Smooth muscle cell (in vitro differentiated cells): ENCODE measurements around the gene ABHD17B. TPM values are rescaled to one million over a fixed set of nuclear protein-coding genes. Genes with fewer than 3 reads are reported as not detected.
"Not testable (repeated sequence)": the region's sequence is repeated elsewhere in the genome, so short reads cannot be mapped to it uniquely, and the experiment has no call there.

Experiments used
- DNase-seq: peaks from one replicate; lab custom pipeline; 2025; ENCODE audit not compliant: unreplicated experiment; lab: John Stamatoyannopoulos, UW
- H2AFZ ChIP-seq: fragments of 200-600 bp; sonication (generic); 2 replicates; pipeline ENCODE4 v1.6.0; 2016; ENCODE audit warnings: antibody characterized with exemption, low read depth, mild to moderate bottlenecking
- H3F3A ChIP-seq: fragments of 200-600 bp; sonication (generic); 2 replicates; pipeline ENCODE4 v1.6.0; 2017; ENCODE audit warnings: antibody characterized with exemption, low read depth
- H3K27ac ChIP-seq: fragments of 200-600 bp; sonication (generic); 2 replicates; pipeline ENCODE4 v1.5.1; 2016; ENCODE audit warnings: low read depth, mild to moderate bottlenecking
- H3K27me3 ChIP-seq: fragments of 200-600 bp; sonication (generic); 2 replicates; pipeline ENCODE4 v1.6.1; 2016; ENCODE audit warnings: low read depth, mild to moderate bottlenecking
- H3K36me3 ChIP-seq: fragments of 200-600 bp; sonication (generic); 2 replicates; pipeline ENCODE4 v1.5.1; 2016; ENCODE audit warnings: low read depth
- H3K4me1 ChIP-seq: fragments of 200-600 bp; sonication (generic); 2 replicates; pipeline ENCODE4 v1.5.1; 2016; ENCODE audit warnings: low read depth
- H3K4me2 ChIP-seq: fragments of 200-600 bp; sonication (generic); 2 replicates; pipeline ENCODE4 v1.6.0; 2016; ENCODE audit warnings: mild to moderate bottlenecking
- H3K4me3 ChIP-seq: fragments of 200-600 bp; sonication (generic); 2 replicates; pipeline ENCODE4 v1.5.1; 2016; ENCODE audit warnings: mild to moderate bottlenecking
- H3K79me2 ChIP-seq: fragments of 200-600 bp; sonication (generic); 2 replicates; pipeline ENCODE4 v1.6.0; 2016; ENCODE audit warnings: low read depth, mild to moderate bottlenecking
- H3K9ac ChIP-seq: fragments of 200-600 bp; sonication (generic); 2 replicates; pipeline ENCODE4 v1.6.0; 2016; ENCODE audit warnings: low read depth
- H3K9me3 ChIP-seq: fragments of 200-600 bp; sonication (generic); replicated peaks from 2 replicates; pipeline ENCODE4 v1.5.1; 2016; ENCODE audit warnings: low read depth
- H4K20me1 ChIP-seq: fragments of 200-600 bp; sonication (generic); 2 replicates; pipeline ENCODE4 v1.6.0; 2016; ENCODE audit warnings: low read depth
- CTCF ChIP-seq: fragments of 200-600 bp; sonication (generic); IDR thresholded peaks from 2 replicates; pipeline ENCODE4 v1.5.1; 2017; ENCODE audit warnings: borderline replicate concordance, mild to moderate bottlenecking, antibody characterized with exemption; ENCODE audit not compliant: insufficient read depth, poor library complexity, severe bottlenecking
- WGBS: methylation state at CpG from one replicate; pipeline ENCODE4 v1.1.7; 2016; ENCODE audit warnings: low lambda C conversion rate; 5-methylcytosine and 5-hydroxymethylcytosine counted together
- polyA plus RNA-seq: library from polyadenylated mRNA; unstranded; fragments of >200 nt; fragmentation: Nextera tagmentation; extraction: Ambion mirVana; gene quantifications from 2 replicates; pipeline ENCODE4 v1.2.1, GENCODE V29; 2016
- total RNA-seq: library from RNA; depleted of rRNA; stranded (reverse); fragments of >200 nt; gene quantifications from 2 replicates; pipeline ENCODE4 v1.2.3, GENCODE V29; 2014

Gene ABHD17B
- 26.7 and 41.1 TPM in 2 replicates for total RNA-seq
- polyA plus RNA-seq: 14.1 and 20.6 TPM in 2 replicates

- Histone ChIP-seq H3K4me3 (peak within 1 kb of the TSS; percentile 83), H3K9ac (peak within 1 kb of the TSS; percentile 74), H3K36me3 (no peaks in the 10 kb centered on the region), H3K9me3 (no peaks in the 10 kb centered on the region), H3K4me2 (peak within 1 kb of the TSS; percentile 96), H3K27ac (peak within 1 kb of the TSS; percentile 70), H3K4me1 (peaks cover 10% of the 10 kb centered on the region), H4K20me1 (peaks cover 69% of the 10 kb centered on the region), H3K27me3 (no peaks in the 10 kb centered on the region), H2AFZ (peak within 1 kb of the TSS; percentile 86), H3K79me2 (peaks cover 82% of the 10 kb centered on the region), H3F3A (peaks cover 5% of the 10 kb centered on the region)
- under 1% methylated on average over 45 of the region's 45 CpGs for WGBS
- no peak for TF ChIP-seq CTCF
- peak; percentile 94 for DNase-seq
Observed at GRCh38 chr9:71911061-71911907, at the start of gene ABHD17B, which contains the start of gene C9orf85. ABHD17B (minus strand) TSS chr9:71911193; CDS start chr9:71875080, 36,113 bp downstream. C9orf85 (plus strand) TSS chr9:71911639; CDS start chr9:71911735, 96 bp downstream.

GRCh38 chr9:71955300-71955915 is 44.4 kb upstream of the ABHD17B start:
- Histone ChIP-seq H3K79me2 (peaks cover 12% of the 10 kb centered on the region), H3K4me3 (no peak overlapping the region), H3F3A (no peaks in the 10 kb centered on the region), H3K9me3 (no peaks in the 10 kb centered on the region), H3K4me2 (no peak overlapping the region), H3K36me3 (no peaks in the 10 kb centered on the region), H2AFZ (no peak overlapping the region), H3K4me1 (peaks cover 3% of the 10 kb centered on the region), H3K9ac (no peak overlapping the region), H3K27me3 (no peaks in the 10 kb centered on the region), H4K20me1 (no peaks in the 10 kb centered on the region), H3K27ac (no peak overlapping the region)
- no peak for DNase-seq
- TF ChIP-seq CTCF: no peak
- 96% methylated on average over 1 of the region's 1 CpG for WGBS

DNA sequence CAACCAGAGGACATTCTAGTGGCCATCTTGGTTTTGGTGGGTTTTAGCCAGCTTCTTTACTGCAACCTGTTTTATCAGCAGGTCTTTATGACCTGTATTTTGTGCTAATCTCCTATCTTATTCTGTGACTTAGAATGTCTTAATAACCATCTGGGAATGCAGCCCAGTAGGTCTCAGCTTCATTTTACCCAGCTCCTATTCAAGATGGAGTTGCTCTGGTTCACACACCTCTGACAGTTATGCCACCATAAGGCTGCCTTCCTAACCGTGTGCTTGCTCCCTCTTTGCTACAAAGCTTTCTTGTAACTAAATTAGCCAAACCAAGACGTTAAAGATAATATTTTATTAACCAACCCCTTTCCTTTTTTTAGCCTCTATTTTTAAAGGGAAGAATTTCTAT is 43.7 kb upstream of the ABHD17B start:
- H4K20me1 ChIP-seq, H3K4me2 ChIP-seq, DNase-seq, H3K9ac ChIP-seq, H2AFZ ChIP-seq, H3K4me3 ChIP-seq, H3K9me3 ChIP-seq, H3F3A ChIP-seq, H3K79me2 ChIP-seq, H3K27ac ChIP-seq, H3K27me3 ChIP-seq, H3K4me1 ChIP-seq, H3K36me3 ChIP-seq: not testable (repeated sequence)
- 88% methylated on average over 2 of the region's 2 CpGs for WGBS

GRCh38 chr9:71944754-71945375 is 33.9 kb upstream of the ABHD17B start:
- Histone ChIP-seq H3K27me3 (no peaks in the 10 kb centered on the region), H4K20me1 (no peaks in the 10 kb centered on the region), H3K79me2 (peaks cover 46% of the 10 kb centered on the region), H3K4me1 (peaks cover 11% of the 10 kb centered on the region), H2AFZ (no peak overlapping the region), H3K36me3 (no peaks in the 10 kb centered on the region), H3K27ac (peak overlapping the region; percentile 59), H3K9me3 (no peaks in the 10 kb centered on the region), H3K9ac (no peak overlapping the region), H3K4me3 (no peak overlapping the region), H3K4me2 (peak overlapping the region; percentile 38), H3F3A (no peaks in the 10 kb centered on the region)
- TF ChIP-seq CTCF: no peak
- DNase-seq: no peak
- 80% methylated on average over 2 of the region's 2 CpGs for WGBS
